Daoy (cell line): Measurements from ENCODE around the gene MCUR1. TPM values are rescaled to one million over a fixed set of nuclear protein-coding genes. Genes with fewer than 3 reads are reported as not detected.
"Not testable (repeated sequence)": the region's sequence is repeated elsewhere in the genome, so short reads cannot be mapped to it uniquely, and the experiment has no call there.

Experiments used
- DNase-seq: peaks from one replicate; pipeline ENCODE4 v3.0.0-alpha.2; 2015; ENCODE audit warnings: low read depth
- total RNA-seq: library from RNA; depleted of rRNA; stranded (reverse); fragments of >200 nt; shearing (Covaris generic); gene quantifications from 2 replicates; pipeline ENCODE4 v1.2.3, GENCODE V29; 2014

MCUR1 gene
- total RNA-seq, 1 experiment from 2014 or later: 33.0 TPM

GRCh38 chr6:13828656-13829301 is 14.4 kb upstream of the MCUR1 start:
- DNase-seq: not testable (repeated sequence)

- no peak for DNase-seq
Observed at GRCh38 chr6:13827032-13827431, 12.7 kb upstream of the MCUR1 start.

GRCh38 chr6:13825871-13826270 is 11.5 kb upstream of the MCUR1 start:
- DNase-seq: no peak

DNA sequence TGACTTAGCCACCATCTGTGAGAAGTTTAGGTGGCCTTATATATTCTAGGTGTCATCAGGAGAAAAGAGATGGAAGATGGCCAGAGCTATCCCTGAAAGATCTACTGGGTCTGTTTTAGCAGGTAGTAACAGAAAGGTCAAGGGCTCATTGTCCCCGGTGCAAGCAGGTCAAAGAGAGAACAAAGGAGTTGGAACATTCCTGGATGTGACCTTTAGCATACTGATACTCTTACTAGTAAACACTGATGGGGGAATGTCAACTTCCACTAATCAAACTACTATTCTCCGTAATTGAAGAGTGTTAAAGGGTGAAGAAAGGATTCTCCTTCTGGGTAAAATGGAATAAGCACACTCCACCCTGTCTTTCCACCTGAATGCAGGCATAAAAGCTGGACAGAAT is 4.0 kb upstream of the MCUR1 start:
- no peak for DNase-seq

DNA sequence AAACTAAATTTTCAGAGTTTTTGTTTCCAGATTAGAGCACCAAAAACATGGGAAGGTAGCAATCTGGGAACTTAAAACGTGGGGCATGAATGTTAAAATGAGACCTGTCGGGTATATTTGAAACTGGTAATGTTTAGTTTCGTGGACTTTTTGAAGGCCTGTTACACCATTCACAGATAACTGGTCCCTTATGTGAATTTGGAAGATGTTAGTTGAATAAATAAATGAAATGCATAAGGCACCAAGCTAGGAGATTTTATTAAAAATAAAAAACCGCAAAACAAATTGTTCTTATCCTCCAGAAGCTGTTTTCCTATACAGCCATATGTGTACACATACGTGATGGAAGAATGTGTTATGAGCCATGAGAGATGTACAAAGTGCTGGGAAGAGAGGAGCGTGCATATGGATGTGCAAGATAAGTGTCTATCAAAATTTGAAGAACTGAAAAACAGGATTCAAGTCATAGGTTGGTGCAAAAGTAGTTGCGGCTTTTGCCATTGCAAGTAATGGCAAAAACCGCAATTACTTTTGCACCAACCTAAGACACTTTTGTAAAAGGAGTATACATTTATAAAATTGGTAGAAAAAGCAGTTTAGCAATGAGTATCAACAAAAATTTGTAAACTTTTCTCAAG is 700 bp upstream of the MCUR1 start:
- no peak for DNase-seq

DNA sequence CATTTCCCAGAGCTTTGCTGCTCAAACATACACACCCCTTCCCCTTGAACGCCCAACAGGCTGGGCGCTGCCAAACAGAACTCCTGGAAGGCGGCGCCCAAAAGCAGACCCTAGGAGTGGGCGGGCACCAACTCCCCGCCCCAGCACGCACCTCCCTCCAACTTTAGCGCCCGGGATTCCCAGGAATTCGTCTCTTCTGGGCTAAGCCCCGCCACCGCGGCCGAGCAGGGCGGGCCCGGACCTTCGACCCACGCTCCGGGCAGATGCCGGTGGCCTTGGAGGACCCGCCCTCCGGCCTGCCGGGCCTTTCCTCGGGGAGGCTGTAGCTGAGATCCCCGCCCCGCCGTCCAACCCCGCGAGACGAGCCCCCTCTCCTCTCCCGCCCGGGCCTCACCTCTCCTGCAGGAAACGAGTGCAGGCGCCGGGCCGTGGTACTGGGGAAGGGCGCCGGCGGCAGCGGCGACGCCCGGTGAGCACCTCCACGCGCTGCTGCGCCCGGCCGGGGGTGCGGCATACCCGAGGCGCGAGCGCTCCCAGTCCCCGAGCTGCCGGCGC is 659 bp downstream of the MCUR1 start:
- peak; percentile 81 for DNase-seq

DNA sequence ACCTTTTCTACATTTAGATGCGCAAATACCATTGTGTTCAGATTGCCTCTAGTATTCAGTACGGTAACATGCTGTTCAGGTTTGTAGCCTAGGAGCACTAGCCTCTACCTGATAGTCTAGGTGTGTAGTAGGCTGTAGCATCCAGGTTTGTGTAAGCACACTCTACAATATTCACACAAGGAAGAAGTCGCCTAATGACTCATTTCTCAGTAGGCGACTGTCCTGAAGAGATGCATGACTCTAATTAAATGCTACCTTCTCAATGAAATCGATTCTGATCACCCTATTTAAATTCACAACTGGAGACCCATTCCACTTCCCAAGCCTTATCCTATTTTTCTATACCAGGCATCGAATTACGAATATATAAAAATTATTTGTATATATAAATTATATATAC is 1.3 kb downstream of the MCUR1 start:
- no peak for DNase-seq

DNA sequence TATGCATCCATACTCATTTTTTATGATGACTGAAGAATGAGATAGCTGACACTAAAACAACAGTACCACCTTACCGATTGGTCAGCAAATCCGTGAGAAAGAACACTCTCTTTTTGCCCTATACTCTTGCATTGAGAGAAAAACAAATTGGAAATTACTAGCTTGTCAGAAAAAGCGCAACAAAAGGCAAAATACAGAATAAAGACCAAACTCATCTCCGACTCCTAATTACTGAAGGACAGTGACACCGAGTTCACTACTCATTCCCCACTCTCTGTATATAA is 2.1 kb downstream of the MCUR1 start:
- no peak for DNase-seq

DNA sequence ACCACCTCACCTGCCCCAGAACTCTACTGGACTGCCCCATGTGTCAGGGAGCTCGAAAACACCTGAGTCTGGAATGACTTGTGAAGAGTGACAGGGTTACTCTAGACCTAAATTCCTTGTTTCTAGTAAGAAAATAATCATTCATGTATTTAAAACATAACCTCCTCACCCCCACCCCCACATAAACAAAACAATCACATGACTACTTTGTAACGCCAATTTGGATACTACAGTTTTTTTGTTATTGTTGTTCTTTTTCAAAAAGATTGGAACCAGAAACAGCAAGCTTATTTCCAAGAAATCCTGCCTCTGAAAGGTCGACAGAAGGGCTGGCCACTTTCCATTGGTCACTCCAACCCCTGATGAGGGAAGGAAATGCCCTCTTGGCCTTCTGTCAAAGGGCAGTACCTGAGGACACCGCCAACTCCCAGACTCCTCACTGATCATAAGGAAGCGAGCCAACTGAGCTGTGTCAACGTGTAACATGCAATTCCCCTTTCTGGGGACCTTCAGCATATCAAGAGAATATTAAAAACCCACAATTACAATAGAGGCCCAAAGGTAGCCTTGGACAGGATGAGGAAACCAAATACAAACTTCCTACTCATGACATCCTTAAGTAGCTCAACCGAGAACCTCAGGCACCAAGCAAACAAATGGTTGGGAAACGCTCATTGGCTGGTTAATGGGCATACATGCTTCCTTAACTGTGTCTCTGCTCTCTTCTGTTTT is 2.6 kb downstream of the MCUR1 start:
- DNase-seq: no peak

DNA sequence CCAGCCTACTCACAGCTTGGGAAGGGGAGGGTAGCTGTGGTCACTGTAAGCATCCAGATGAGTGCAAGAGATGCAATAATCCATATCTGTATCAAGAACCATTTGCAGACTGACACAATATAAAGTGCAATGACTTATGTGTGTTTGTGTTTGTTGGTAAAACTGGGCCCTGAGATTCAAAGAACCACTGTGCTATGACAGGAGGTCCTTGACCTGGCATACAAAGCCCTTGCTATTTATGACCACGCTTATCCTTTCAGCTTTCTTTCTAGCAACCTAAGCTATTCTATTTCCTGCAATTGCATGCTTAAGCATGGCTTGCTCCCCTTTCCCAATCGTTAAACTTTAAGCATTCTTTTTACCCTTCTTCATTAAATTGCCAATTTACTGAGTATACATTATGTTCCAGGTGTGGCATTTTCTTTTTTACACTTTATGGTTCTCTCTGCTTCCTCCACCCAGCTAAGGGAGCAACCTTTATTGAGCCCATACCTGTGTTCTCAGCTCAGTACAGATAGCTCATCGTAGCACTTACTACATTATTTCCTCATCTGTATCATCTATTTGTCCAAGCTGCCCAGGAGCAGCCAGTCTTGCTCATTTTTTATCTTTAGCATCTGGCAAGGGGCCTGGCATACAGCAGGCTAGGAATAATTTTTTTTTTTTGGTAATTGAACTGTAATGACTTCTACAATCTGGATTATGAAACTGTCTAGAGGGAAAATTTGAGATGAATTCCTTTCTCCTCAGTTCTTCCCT is 3.5 kb downstream of the MCUR1 start:
- DNase-seq: no peak

DNA sequence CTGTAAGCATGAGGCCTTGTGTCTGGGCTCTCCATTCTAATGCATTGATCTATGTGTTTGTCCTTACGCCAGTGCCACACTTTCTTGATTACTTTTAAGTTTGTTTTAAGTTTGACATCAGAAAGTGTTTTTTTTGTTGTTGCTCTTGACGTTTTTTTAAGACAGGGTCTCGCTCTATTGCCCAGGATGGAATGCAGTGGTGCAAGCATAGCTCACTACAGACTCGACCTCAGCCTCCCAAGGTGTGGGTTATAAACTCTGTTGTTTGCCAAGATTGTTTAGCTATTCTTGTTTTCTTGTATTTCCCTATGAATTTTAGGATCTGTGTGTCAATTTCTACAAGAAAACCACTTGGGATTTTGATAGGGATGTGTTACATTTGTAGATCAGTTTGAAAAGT is 5.6 kb downstream of the MCUR1 start:
- no peak for DNase-seq

- peak; percentile 32 for DNase-seq
Observed at GRCh38 chr6:13807696-13808095, 6.7 kb downstream of the MCUR1 start.

DNA sequence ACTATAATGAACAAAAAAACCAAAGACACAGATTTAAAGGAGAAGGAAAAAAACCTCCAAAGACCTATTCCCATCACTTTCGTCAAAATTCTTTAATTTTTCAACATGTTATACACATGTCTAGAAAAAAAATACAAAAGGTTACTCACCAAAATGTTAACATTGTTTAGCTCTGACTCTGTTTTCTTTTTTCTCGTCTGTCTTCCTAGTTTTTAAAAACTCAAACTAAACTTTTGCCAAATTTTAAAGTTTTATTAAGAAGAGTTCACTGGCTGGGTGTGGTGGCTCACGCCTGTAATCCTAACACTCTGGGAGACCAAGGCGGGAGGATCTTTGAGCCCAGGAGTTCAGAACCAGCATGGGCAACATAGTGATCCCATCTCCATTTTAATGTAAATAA is 10.8 kb downstream of the MCUR1 start:
- DNase-seq: no peak

GRCh38 chr6:13800615-13801014 is 13.7 kb downstream of the MCUR1 start:
- DNase-seq: no peak

DNA sequence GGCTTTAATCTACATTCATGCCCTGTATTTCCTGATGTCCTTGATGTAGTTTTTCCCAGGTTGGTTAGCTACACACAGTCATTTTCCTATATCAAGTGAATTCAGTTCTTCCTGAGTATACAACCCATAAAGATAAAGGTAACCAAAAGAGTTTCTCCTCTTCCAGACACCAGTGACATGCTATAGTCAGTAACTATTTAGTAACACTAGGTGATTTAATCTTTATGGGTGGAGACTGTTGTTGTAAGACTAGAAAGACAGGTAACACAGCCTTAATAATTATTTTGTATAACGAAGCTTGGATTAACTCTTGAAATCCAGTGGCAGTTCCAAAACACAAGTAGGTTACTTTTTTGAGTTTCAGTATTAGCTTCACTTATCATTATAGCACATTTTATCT is 17.6 kb downstream of the MCUR1 start:
- DNase-seq: no peak

- peak; percentile 88 for DNase-seq
Observed at GRCh38 chr6:13795041-13795750, 19.2 kb downstream of the MCUR1 start.

DNA sequence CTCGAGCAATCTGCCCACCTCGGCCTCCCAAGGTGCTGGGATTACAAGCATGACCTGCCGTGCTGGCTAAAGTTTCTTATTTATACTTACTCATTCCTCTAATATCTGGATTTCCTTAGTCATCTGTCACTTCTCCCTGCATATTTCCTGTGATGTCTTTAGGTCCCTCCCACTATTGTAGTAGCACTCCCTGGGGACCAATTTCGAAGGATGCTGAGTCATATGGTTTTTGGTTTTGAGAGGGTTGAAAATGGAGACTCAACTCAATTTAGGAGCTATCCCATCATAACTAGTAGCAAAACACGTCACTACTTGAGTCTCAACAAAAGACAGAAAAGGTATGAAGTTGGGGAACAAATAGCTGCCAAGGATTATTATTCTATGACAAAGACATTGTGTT is 20.2 kb downstream of the MCUR1 start:
- DNase-seq: peak; percentile 88

DNA sequence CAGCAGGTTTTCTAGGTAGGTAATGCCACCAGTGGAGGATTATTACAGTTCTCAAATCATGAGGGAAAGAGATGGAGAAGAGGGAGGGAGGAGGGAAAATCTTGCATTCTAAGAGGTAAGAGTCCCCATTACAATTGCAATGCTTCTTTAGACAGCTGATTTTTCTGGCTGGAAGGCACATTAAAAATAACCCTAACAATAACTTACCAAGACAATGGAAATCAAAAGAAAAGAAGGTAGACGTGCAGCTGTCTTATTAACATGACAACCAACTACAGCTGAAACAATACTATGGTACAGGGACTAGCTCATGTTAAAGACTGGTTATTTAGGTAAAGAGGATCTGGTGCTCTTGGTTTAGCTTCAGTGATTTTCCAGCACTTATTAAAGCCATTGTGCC is 24.6 kb downstream of the MCUR1 start:
- DNase-seq: no peak

- no peak for DNase-seq
Observed at GRCh38 chr6:13788820-13789219, 25.5 kb downstream of the MCUR1 start.

- DNase-seq: no peak
Observed at GRCh38 chr6:13787137-13787536, 27.2 kb downstream of the MCUR1 start.

DNA sequence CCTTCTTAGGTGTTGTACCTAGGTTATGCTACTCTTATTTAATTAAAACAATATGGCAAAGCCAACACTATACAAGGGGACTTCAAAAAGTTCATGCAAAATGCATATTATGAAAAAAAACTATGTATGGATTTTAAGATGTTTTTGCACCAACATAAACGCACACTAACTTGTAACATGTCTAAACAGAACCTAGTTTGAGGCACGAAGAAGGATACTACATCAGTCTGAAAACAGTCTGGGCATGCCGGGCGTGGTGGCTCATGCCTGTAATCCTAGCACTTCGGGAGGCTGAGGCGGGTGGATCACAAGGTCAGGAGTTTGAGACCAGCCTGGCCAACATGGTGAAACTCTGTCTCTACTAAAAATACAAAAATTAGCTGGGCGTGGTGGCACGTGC is 34.2 kb downstream of the MCUR1 start:
- DNase-seq: not testable (repeated sequence)

DNA sequence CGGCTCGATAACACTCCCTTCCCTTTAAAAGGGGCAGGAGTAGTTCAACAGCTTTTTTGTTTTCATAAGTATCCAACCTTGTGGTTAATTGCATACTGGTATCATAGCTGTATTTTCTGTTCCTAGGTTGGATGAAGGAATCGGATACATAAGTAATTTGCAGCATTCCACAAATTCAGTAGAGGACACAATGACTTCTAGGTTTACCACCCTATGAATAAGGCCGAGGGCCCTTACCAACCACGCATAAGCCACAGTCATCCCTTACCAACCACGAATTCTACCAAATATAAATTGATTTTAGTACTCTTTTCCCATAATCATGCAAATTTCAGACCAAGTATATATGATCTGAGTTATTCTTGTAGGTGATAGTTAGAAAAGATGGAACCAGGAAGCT is 36.3 kb downstream of the MCUR1 start:
- DNase-seq: no peak
